Esophagus muscularis mucosa (tissue), 4 donors: ENCODE measurements around the gene AFAP1L2. TPM values are rescaled to one million over a fixed set of nuclear protein-coding genes. Genes with fewer than 3 reads are reported as not detected.

Experiments
- DNase-seq: peaks from one replicate; pipeline ENCODE4 v3.0.0-alpha.2; 2017; ENCODE audit errors: extremely low spot score
- H3K27ac ChIP-seq, 4 donors: fragments of 200-600 bp; sonication (generic); replicated peaks in 1 of 4; 1 replicate in 3 of 4; 2 replicates in 1 of 4; pipeline ENCODE4 v1.5.1; 2016 to 2019; ENCODE audit warnings: mild to moderate bottlenecking in 1 of 4
- H3K27me3 ChIP-seq, 4 donors: fragments of 200-600 bp; sonication (generic); one replicate each; pipeline versions ENCODE4 v1.5.1 to v1.6.0; 2016 to 2019
- H3K36me3 ChIP-seq, 4 donors: fragments of 200-600 bp; sonication (generic); one replicate each; pipeline ENCODE4 v1.5.1; 2016 to 2019
- H3K4me1 ChIP-seq, 4 donors: fragments of 200-600 bp; sonication (generic); one replicate each; pipeline ENCODE4 v1.5.1; 2016 to 2019
- H3K4me3 ChIP-seq, 4 donors: fragments of 200-600 bp; sonication (generic); 1 replicate in 2 of 4; 2 replicates in 2 of 4; pipeline ENCODE4 v1.5.1; 2016 to 2019; ENCODE audit warnings: mild to moderate bottlenecking in 4 of 4, moderate library complexity in 1 of 4
- H3K9me3 ChIP-seq, 4 donors: fragments of 200-600 bp; sonication (generic); 1 replicate in 3 of 4; 2 replicates in 1 of 4; pipeline ENCODE4 v1.5.1; 2016 to 2019
- EP300 ChIP-seq: sonication (generic); formaldehyde crosslinking; IDR thresholded peaks from one replicate; pipeline ENCODE4 v1.6.1; 2017; ENCODE audit warnings: antibody characterized with exemption
- POLR2A ChIP-seq: fragments of 450-650 bp; IDR thresholded peaks from one replicate; pipeline ENCODE4 v1.6.1; 2017; ENCODE audit warnings: antibody characterized with exemption, moderate library complexity, mild to moderate bottlenecking, low read depth
- POLR2AphosphoS5 ChIP-seq, 2 donors: sonication (generic); formaldehyde crosslinking; IDR thresholded peaks; one replicate each; pipeline ENCODE4 v1.6.1; 2017; ENCODE audit warnings: antibody characterized with exemption in 2 of 2
- WGBS: methylation state at CpG from one replicate; pipeline ENCODE4 v1.1.5; 2018; 5-methylcytosine and 5-hydroxymethylcytosine counted together
- intact Hi-C: fragments of 100-400 bp; cut with DNase I; formaldehyde crosslinking; loops from one replicate; pipeline ENCODE4 v1.15.1; 2023
- total RNA-seq, 4 donors: library from RNA; depleted of rRNA; stranded (reverse); fragments of >200 nt; gene quantifications; one replicate each; pipeline versions ENCODE4 v1.1.0 to v1.2.1, GENCODE V29; 2016
- TF ChIP-seq, protein P1 (sequence below), 3 experiments: fragments of 200-600 bp in 2 of 3; fragments of 450-650 bp in 1 of 3; sonication (generic) in 2 of 3; IDR thresholded peaks; one replicate each; pipeline ENCODE4 v1.5.1; 2017 to 2019; ENCODE audit warnings: antibody characterized with exemption in 3 of 3, mild to moderate bottlenecking in 2 of 3, moderate library complexity in 1 of 3

Gene AFAP1L2
- total RNA-seq, 4 donors from 2014 or later, result 18.5 to 23.2 (median 19.9) TPM

DNA sequence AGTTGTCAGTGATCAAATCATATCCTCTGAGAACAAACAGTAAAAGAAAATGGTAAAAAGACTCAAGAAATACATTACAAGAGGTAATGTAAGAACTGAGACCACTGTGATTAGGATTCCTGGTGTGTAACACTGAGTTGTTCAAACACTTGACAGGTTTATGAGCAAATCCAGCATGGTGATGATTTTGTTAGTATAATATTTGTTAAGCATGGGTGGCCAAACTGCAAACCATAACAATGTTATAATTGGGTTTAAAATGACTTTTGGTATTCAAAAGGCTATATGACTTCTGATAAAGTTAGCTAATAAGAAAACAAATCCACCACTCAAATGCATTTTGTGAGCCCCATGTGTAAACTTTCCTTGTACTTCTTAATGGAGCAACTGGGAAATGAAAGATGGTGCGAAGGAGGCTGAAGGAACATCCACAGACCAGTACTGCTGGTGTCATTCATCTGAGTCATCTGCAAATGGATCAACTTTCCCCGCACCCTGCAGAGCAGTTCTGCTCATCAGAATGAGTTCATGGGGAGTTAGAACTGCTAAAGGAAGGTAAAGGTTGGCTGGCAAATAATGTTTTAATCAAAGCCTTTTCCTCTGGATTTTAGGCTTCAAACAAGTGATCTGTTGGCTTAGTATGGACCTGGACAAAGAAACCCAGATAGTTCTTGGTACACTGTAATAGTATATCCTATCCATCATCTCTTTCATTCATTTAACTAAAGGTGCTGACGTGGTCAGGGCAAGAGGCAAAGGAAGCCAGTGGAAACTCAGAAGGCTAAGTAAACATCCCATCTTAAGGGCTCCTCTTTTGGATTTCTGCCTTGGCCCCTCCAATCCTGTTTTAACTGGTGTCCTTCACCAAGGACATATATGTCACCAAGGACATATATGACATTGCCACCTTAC, 45.0 kb downstream of the AFAP1L2 start:
- H3K4me3 ChIP-seq, result no peak overlapping the region
- no peaks in the 10 kb centered on the region for H3K36me3 ChIP-seq
- no peaks in the 10 kb centered on the region for H3K27me3 ChIP-seq
- DNase-seq, result no peak
- TF ChIP-seq POLR2A (no peak), EP300 (no peak)
- TF ChIP-seq, protein P1, sequence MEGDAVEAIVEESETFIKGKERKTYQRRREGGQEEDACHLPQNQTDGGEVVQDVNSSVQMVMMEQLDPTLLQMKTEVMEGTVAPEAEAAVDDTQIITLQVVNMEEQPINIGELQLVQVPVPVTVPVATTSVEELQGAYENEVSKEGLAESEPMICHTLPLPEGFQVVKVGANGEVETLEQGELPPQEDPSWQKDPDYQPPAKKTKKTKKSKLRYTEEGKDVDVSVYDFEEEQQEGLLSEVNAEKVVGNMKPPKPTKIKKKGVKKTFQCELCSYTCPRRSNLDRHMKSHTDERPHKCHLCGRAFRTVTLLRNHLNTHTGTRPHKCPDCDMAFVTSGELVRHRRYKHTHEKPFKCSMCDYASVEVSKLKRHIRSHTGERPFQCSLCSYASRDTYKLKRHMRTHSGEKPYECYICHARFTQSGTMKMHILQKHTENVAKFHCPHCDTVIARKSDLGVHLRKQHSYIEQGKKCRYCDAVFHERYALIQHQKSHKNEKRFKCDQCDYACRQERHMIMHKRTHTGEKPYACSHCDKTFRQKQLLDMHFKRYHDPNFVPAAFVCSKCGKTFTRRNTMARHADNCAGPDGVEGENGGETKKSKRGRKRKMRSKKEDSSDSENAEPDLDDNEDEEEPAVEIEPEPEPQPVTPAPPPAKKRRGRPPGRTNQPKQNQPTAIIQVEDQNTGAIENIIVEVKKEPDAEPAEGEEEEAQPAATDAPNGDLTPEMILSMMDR (IDR thresholded peaks at IDR 0.05), result no peak
- peaks cover 10 to 47% (median 39%) of the 10 kb centered on the region in 4 donors for H3K4me1 ChIP-seq
- no peaks in the 10 kb centered on the region for H3K9me3 ChIP-seq
- no peak overlapping the region for H3K27ac ChIP-seq
- intact Hi-C loops, result no loop called here
- 75% methylated on average over 3 of the region's 3 CpGs for WGBS

DNA sequence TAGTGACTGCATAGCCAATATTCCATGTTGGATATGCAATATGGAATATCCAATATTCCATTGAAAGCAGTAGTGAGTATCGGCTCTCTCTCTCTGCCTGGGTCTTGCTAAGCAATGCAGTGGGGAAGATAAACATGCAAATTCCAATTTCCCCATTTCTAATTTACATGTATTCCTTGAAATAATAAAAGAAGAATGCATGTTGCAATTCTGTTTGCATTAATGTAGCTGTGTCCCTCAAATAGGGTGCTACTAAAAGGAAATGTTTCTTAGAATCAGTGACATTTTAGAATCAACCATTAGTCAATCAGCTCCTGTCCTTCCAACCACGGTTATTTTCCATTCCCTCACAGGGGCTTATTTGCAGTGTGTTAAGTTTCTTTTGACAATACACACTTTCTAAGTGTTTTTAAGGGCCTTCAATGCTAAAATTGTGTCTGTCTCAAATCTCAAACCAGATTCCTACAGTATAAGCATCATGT, 46.7 kb downstream of the AFAP1L2 start:
- WGBS, result 43% methylated on average over 2 of the region's 2 CpGs
- no peaks in the 10 kb centered on the region for H3K36me3 ChIP-seq
- intact Hi-C loops, result no loop called here
- no peak for TF ChIP-seq POLR2A
- TF ChIP-seq EP300, result no peak
- no peak for TF ChIP-seq POLR2AphosphoS5 (IDR thresholded peaks at IDR 0.05)
- TF ChIP-seq, protein P1 (IDR thresholded peaks at IDR 0.05), result no peak
- no peaks in the 10 kb centered on the region for H3K9me3 ChIP-seq
- no peaks in the 10 kb centered on the region for H3K27me3 ChIP-seq
- peak overlapping the region; percentile 49 to 65 (median 58) for H3K27ac ChIP-seq
- no peak for DNase-seq
- H3K4me1 ChIP-seq, result peaks cover 10 to 62% (median 45%) of the 10 kb centered on the region in 4 donors
- H3K4me3 ChIP-seq, result no peak overlapping the region

DNA sequence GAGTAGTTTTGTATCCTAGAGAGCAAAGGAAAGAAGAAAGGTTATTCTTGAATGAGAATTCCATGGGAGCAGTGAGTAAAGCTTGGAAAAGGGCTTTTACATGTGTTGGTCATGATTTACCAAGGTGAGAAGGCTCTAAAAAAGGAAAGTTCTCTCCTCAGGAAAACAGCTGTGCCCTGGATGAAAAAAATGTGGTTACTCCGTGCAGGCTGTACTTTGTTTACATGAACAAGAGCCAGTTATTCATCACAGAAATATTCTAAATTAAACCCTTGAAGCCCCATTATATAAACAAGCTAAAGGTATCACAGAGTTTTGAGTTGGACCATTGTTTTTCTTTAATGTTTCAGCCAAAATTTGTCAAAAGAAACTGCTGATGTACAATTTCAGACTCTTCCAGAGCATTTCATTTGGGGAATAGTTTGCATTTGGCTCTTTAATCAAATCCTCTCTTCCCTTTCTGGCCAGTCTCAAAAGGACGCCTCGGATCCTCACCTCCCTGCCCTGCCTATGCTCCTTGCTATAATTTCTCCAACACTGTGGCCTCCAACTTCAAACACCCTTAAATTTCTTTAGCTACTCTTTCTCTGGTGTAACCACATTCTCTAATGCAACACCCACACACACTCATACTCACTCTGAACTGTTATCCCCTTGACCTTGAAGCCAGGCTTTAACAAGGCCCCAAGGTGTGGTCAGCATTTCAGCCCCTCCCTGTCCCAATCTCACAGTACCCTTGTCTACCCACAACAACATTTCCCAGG, 47.4 kb downstream of the AFAP1L2 start:
- intact Hi-C loops, result no loop called here
- Histone ChIP-seq H3K4me1 (peaks cover 10 to 65% (median 45%) of the 10 kb centered on the region in 4 donors), H3K27ac (peak overlapping the region; percentile 49 to 65 (median 58)), H3K36me3 (no peaks in the 10 kb centered on the region), H3K4me3 (no peak overlapping the region), H3K9me3 (no peaks in the 10 kb centered on the region), H3K27me3 (no peaks in the 10 kb centered on the region)
- TF ChIP-seq POLR2A (no peak), EP300 (no peak), POLR2AphosphoS5 (IDR thresholded peaks at IDR 0.05) (no peak)
- TF ChIP-seq, protein P1 (IDR thresholded peaks at IDR 0.05), result no peak
- DNase-seq, result no peak
- 16% methylated on average over 3 of the region's 3 CpGs for WGBS

DNA sequence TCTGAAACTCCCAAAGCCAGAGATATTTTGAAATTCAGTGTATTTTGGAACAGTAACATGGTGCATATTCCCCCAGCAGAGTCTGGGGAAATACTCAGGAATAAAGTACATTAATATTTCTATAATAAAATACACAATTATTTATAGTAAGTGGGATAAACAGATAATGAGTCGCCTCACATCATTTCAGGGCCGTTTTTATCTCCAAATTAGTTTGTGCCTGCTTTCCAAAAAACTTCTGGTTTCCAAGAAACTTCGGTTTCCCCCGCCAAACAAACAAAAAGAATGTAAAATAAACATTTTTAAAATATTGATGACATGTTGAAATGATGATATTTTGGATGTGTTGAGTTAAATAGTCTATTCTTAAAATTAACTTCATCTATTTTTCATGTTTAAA, 48.2 kb downstream of the AFAP1L2 start:
- Histone ChIP-seq H3K4me1 (peaks cover 10 to 72% (median 49%) of the 10 kb centered on the region in 4 donors), H3K4me3 (no peak overlapping the region), H3K36me3 (no peaks in the 10 kb centered on the region), H3K9me3 (no peaks in the 10 kb centered on the region), H3K27ac (peak overlapping the region in 3 of 4 donors; percentile 57 to 65 (median 58)), H3K27me3 (no peaks in the 10 kb centered on the region)
- TF ChIP-seq EP300, result no peak
- TF ChIP-seq, protein P1 (IDR thresholded peaks at IDR 0.05), result no peak
- no peak for TF ChIP-seq POLR2AphosphoS5 (IDR thresholded peaks at IDR 0.05)
- TF ChIP-seq POLR2A, result no peak
- DNase-seq, result no peak
- intact Hi-C loops, result no loop called here
- 32% methylated on average over 4 of the region's 4 CpGs for WGBS
